Left renal cortex interstitium (tissue), 4 donors: ENCODE measurements around the gene IYD. TPM values are rescaled to one million over a fixed set of nuclear protein-coding genes. Genes with fewer than 3 reads are reported as not detected.

ENCODE experiments used
- DNase-seq, 4 donors: peaks; one replicate each; pipeline ENCODE4 v3.0.0-alpha.2; 2013; ENCODE audit warnings: low read depth in 4 of 4, low spot score in 2 of 4, missing footprints in 1 of 4
- polyA plus RNA-seq, 4 donors: library from polyadenylated mRNA; unstranded; fragments of 120-200 nt; gene quantifications; one replicate each; pipeline ENCODE4 v1.2.1, GENCODE V29; 2013; ENCODE audit not compliant: insufficient read length in 4 of 4

The IYD gene, protein sequence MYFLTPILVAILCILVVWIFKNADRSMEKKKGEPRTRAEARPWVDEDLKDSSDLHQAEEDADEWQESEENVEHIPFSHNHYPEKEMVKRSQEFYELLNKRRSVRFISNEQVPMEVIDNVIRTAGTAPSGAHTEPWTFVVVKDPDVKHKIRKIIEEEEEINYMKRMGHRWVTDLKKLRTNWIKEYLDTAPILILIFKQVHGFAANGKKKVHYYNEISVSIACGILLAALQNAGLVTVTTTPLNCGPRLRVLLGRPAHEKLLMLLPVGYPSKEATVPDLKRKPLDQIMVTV
- 1 to 10 TPM; 3.2 to 4.6 (median 4.2) TPM for polyA plus RNA-seq

DNA sequence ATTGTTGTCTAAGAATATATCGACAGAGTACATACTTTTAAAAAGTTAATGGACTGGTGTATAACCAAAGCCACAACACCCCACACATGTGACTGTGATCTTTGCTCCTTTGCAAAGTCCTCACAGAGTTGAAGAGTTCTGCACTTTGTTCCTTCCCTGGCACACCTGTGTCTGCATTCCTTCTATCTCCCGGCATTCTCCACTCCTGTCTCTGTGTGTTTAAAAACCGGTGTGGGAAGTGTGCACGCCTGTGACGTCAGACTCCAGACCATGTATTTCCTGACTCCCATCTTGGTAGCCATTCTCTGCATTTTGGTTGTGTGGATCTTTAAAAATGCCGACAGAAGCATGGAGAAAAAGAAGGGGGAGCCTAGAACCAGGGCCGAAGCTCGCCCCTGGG lies at the start of gene IYD:
TSS of gene IYD (plus strand) at position 251 of the 400 bp plus-strand sequence. CDS start at position 271, 20 bp downstream.
- DNase-seq = no peak

DNA sequence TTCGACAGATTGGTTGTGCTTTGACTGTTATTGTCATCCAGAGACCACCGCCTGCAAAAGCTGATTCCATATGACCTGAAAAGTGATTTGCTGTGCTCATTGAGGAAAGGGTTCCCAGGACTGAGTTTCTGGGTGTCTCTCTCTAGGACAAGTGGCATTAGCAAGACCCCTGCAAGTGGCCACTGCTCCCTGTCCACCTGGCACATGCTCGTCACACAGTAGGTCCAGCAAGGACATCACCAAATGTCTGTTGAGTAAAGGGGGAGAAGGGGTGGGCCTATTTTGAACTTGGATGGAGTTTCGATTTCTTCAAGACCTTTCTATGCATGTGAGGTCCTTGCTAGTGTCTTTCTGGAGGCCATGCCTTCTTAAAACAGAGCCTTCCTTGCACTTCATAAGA lies 48.9 kb upstream of the IYD start:
- DNase-seq = no peak

DNA sequence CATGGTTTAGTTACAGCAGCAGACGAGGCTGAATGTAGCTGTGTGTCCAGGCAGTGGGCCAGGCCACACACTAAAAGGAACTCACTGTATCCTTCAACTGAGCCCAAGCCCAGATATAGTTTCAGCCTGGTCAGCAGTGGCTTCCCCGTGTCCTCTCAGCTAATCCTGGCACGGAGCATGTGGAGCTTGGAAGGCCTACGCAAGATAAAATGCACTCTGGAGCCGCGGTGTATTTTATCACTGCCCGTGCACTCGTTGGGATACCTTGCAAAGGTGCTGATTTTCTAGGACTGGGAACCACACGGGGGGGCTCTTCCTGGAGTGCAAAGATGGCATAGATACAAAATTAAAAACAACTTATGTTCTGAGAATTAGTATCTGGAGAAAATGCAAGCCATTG lies 48.4 kb upstream of the IYD start:
- DNase-seq = no peak

DNA sequence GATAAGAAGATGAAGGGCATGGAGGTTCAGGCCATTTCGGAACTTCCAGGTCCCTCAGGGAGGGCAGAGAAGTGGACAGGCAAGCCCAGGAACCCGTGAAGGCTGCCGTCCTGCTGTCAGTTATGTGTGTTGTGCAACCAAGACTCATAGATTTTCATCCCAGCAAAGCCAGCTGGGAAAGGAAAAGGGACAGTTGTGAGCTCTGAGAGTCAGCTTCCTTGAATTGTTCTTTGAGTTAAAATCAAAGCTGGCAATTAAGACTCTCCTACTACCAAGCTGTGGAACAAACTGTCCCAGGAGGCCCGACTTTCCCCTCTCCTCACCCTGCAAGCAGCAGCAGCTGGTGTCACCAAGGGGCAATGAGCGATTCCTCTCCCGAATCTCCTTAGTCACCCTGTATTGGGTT lies 46.3 kb upstream of the IYD start:
- no peak for DNase-seq

DNA sequence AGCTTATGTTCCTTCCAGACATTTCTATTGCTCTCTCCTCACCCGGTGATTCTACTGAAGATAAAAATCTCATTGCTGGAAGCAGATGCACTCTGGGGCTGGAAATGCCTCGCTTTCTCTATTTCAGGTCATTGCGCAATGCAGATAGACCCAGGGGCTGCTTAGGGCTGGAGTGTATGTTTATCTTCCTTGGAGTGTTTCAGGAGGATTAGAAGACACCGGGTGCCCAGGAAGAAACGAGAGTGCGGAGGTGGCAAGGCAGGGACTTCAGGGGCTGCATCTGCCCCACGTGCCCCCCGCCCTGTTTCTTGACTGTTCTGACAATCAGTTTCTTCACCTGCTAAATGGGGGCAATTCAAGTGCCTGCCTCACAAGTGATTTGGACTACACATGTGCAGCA lies 45.6 kb upstream of the IYD start:
- no peak for DNase-seq

DNA sequence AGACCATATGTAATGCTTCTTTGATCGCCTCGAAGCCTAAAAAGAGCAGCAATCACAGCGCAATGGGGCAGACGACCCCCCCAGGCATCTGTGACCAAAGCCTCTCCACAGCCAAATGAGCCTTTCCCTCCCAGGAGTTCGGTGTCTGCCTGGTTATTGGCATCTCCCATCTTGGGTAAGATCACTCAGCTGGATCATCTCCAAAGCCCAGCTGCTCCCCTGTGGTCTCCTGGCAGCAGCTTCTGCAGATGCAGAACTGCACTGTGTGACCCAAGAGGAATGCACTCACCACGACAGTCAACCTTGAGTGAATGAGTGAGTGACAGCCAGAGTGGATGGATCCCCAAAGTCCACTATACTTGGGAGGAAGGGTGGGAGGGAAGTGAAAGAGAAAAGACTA lies 44.8 kb upstream of the IYD start:
- no peak for DNase-seq

DNA sequence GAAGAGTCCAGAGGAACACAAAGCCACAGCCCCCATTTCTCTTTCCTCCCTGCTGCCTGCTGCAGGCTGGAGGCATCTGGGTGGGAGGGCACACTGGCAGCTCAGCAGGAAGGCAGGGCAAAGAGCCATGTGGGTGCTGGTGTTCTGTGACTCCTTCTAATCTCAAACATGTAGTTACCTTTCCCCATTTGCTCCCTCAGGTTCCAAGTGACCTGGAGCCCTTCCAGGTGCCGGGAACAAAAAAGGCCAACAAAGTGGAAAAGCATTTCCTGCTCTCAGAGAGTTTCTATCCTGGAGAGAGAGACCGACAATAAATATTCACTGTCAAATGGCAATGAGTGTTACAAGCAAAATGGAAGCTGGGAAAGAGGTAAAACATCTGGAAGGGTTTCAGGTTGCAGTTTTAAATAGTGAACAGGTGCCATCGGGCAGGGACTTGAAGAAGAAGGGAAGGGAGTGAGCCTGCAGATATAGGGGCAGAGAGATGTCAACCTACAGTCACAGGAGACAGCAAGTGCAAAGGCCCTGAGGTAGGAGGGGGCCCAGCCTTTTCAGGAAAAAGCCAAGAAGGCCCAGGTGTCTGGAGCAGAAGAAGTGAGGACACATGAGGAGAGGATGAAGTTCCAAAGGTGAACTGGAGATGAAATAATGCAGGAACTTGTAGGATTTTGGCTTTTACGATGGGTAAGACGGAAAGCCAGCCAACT lies 43.6 kb upstream of the IYD start:
- DNase-seq = no peak

DNA sequence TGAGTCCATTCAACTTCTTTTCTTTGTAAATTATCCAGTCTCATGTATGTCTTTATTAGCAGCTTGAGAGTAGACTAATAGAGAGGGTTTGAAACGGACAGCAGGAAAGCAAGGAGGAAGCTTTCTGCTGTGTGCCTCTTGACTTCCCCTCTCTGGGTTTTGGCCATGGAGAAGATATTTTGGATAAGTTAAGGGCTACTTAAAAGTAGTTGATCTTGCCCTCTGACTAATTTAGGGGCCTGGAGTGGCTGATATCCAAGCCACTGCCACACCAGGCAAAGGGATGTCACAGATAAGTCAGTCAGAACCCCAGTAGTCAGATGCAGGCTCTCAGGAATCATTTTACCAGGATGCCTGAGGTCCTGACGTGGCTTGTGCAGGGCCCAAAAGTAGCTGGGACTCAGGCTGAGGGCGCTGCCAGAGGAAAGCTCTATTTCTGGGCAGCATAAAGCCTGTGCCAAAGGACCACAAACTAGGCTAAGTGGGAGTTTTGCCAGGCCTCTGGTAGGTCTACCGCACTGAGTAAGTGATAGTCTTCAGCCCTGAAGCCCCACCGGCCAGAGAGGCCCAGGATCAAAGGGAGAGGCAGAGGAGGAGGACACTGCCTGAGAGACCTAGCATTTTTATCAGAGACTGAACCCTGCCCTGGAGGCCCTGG lies 41.6 kb upstream of the IYD start:
- no peak for DNase-seq

DNA sequence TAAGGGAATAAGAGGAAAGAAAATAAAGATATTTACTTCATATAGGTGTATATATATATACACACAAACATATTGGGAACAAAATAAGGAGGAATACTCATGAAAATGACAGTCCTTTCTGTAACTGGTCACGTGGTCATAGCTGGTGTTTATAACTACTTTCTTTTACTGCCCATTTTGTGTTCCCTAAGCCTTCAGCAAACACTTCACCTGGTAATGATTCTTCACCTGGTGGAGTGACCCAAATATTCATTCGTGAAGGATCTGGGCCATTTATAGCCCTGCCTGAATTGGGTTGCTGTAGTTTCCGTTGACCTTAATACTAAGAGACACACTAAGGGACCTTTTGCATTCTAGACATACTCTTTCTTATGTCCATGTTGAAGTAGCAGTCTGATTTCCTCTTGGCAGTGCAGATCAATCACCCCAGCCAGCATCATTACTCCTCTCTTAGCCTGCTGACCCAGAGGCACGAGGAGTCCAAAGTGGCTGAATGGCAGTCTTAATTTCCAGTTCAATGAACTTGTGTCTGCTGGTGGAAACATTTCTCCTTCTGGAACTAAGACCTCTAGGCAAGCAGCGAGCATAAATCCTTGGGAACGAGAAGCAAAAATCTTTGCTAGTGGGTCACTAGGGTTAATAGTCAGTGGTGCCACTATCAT lies 39.9 kb upstream of the IYD start:
- no peak for DNase-seq

DNA sequence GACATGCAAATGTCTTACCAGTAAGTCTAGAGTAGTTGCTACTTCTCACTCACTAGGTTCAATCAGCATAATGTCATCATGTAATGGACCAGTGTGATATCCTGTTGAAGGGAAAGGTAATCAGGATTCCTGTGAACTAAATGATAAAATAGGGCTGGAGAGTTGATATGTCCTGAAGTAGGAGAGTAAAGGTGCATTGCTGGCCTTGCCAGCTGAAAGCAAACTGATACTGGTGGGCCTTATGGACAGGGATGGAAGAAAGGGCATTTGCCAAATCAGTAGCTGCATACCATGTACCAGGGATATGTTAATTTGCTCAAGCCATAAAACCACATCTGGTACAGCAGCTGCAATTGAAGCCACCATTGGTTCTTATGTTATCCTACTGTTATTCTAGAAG lies 37.5 kb upstream of the IYD start:
- DNase-seq = no peak

DNA sequence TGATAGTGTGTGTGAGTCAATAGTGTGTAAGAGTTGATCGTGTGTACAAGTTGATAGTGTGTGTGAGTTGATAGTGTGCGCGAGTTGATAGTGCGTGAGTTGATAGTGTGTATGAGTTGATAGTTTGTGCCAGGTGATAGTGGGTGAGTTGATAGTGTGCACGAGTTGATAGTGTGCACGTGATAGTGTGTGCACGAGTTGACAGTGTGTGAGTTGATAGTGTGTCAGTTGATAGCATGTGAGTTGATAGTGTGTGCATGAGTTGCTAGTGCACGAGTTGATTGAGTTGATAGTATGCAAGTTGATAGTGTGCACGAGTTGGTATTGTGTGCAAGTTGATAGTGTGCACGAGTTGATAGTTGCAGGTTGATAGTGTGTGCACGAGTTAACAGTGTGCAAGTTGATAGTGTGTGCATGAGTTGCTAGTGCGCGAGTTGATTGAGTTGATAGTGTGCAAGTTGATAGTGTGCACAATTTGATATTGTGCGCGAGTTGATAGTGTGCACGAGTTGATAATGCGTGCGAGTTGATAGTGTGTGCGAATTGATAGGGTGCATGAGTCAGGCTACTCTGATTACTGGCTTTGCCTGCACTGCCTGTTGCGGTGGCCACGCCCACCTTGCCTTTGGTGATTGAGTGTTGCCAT lies 35.8 kb upstream of the IYD start:
- DNase-seq = no peak

DNA sequence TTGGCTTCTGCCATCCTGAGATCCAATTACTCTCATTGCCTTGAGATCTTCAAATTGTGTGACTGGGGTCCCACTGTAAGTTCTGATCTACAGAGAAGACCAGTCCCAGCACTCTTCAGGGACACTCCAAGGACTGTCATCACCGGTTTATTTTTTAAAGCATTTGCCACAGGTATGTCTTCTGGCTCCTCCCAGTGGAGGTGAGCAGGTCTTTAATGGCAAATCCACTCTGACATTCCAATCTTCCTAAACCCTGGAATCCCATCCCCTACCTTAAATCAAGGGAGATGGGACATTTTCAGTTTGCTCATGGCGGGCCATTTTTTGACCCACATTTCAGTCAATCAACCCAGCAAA lies 35.2 kb upstream of the IYD start:
- no peak for DNase-seq

DNA sequence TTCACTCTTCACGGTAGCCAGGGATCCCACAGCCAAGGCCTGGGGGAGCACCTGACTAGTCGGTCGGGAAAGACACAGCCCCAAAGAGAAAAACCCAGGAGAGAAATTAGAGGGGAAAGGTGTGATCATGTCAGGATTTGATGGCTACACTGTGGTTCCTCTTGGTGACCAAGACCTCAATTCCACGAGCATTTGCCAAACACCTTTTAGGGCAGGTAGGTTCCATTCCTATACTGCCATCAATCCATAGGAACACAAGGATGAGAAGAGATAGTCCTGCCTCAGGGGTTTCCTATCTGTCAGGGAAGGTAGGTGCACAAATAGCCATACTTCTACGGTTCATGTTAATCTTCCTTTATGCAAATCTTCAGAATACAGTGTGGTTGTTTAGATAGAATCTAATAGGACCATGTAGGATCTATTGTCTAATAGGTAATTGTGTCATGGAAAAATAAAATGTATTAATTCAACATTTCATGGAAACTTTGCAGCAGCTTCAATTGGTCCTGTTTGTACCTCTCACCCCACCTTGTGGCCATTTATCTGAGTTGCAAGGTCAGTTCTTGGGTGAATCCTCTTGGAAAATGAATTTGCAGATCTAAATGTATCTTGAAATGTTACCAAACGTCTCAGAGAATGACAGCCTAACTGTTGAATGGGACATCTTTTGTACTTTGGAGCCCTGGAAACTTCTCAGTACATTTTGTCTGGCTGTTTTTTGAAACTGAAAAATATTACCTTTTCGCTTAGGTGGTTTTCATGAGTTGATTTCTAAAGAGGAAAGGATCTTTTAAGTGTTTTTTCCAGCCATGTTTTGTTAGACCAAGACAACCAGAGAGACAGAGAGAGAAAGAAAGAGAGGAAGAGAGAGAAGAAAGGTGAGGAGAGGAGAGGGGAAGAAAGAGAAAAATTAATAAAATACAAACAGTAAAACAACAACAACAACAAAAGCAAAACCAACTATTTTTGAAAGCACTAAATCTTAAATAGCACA lies 33.7 kb upstream of the IYD start:
- DNase-seq = peak in 3 of 4 donors; percentile 34 to 36 (median 34)

DNA sequence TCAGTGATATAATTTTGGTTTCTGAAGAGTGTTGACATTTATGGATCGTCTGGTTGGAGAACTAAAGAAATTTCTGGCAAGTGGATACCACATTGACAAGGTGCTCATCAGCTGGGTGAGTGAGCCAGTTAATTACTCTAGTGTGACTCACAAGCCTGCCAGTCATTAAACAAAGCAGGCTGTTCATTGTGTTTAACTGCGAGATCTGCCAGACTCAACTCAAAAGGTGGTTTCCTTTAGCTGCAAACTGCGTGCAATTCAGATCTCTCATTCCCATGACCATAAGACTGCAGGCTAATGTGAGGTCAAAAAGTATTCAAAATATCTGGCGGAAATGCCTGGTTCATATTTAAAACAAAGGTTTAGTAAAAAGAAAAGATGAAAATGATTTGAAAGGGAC lies 32.5 kb upstream of the IYD start:
- no peak for DNase-seq

DNA sequence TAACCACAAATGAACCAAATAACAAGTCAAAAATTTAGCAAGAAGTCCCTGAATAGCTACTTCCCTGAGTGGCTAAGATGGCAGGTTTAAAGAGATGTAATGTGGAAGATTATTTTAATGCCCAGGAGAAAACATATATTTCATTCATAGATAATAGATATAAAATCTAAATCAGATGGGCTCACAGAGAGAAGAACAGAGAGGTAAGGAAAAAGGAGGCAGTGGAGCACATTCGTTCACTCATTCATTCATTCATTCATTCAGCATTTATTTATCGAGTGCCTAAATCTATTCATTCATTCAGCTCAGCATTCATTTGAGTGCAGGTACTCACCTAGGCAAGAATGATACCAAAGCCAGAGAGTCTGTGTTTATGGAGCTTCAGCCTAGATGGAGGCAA lies 32.1 kb upstream of the IYD start:
- DNase-seq = no peak

DNA sequence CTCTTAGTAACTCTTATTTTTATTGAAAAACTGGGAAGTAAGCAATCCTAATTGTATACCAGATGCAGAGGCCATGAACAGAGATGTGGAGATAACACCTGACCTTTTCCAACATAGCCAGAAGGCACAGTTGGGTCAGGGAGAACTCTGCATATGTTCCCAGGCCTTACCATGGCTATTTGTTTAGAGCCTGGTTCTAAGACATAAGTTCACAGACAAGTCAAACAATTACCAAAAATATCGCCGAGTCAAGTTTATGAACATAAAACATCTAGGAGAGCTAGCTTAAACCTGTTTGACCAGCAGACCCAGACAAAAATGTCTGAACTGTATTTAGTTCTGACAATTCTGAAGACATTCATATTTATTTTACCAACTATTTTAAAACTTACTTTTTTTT lies 26.7 kb upstream of the IYD start:
- DNase-seq = no peak

DNA sequence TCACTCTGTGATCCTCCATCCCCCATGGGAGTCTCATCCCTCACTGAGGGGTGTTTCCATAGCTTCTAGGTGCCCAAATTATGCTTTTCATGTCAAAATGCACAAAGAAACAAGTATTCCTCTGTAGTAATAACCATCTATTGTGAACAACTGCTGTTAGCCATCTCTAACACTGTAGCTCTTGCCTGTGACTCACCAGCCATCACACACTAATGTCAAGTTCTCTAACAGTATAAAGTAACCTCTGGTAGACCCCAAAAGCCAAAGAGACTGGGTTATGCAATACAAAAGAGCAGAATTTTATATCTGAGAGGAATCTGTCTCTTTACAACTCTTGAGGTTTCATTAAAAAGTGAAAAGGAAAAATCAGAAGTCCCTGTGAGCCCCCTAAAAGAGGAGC lies 25.4 kb upstream of the IYD start:
- DNase-seq = no peak

DNA sequence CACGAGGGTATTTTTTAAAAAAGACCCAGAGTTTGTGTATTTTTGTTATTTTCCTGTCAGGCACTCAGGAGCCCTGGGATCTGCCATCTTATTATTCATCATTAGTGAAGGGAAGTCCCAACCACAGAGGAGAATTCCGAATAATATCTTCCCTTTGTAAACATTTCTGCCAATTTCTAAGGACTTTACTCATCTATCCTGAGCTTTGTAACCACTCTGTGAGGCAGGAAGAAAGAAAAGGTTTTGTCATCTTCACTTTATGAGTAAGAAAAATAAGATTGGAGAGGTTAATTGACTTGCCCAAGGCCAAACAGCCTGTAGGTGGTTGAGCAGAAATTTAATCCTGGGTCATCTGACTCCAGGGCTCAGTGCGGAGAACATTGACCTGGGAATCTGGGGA lies 23.0 kb upstream of the IYD start:
- no peak for DNase-seq

DNA sequence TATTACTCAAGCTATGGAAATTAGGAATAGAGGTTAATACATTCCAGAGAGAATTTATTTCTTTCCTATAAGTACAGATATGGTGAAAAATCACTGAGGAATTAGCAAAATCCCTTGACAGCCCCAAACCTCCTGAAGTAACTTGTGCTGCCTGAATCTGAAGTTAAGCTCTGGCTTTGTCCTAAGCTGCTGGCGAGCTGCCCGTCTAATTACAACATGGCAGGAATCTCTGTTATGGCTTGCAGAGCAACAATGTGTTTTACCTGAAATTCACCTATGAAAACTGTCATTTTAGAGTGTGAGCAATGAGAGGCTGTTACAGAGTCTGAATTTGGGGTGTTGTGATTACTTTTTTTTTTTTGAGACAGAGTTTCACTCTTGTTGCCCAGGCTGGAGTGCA lies 22.5 kb upstream of the IYD start:
- no peak for DNase-seq

DNA sequence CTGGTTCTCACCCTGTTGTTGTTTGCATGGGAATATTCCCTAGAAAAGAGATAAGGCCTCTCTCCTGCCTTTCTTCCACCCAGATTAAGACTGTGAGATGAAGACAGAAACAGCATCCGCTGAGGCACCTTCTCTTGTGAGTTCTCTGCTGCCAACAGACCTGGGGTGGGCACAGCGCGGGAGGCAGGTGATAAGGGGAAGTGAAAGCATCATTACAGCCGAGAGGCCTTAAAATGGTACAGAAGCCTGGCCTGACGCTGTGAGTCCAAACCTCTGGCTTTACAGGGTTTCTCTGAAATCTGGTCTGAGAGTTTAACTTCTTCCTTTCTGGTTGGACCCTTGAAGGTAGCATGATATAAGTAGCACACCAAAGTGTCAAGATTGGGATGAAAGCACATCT lies 21.0 kb upstream of the IYD start:
- no peak for DNase-seq
